ENCODE data around the gene EIF2B4. TPM values are rescaled to one million over a fixed set of nuclear protein-coding genes. Genes with fewer than 3 reads are reported as not detected.

EIF2B4 gene
- total and polyA plus RNA-seq, 2 of the 8 experiments (the other 6 are each of a cell fraction or from before 2014, with no cell fraction given): 60.0 to 63.2 TPM

GRCh38 chr2:27322301-27322765 is 47.8 kb downstream of the EIF2B4 start (continued):
- no peak for TF ChIP-seq CTCF (IDR thresholded peaks at IDR 0.05; ENCODE audit: control extremely low read depth in 1 of 3, insufficient read depth in 1 of 3, low read depth in 1 of 3, low read length in 3 of 3)
- TF ChIP-seq KDM5A (IDR thresholded peaks at IDR 0.05; ENCODE audit: low read length): no peak
- TF ChIP-seq ATF3 (IDR thresholded peaks at IDR 0.05; ENCODE audit: insufficient read depth, low read depth, low read length): no peak
- TF ChIP-seq CTBP2 (IDR thresholded peaks at IDR 0.05; ENCODE audit: borderline replicate concordance, insufficient read depth, insufficient read length, low read length): no peak
- no peak; a peak in 1 of 4 replicates for TF ChIP-seq HDAC2 (IDR thresholded peaks at IDR 0.05; ENCODE audit: borderline replicate concordance in 1 of 2, low read depth in 2 of 2, low read length in 2 of 2)
- TF ChIP-seq, protein P1, sequence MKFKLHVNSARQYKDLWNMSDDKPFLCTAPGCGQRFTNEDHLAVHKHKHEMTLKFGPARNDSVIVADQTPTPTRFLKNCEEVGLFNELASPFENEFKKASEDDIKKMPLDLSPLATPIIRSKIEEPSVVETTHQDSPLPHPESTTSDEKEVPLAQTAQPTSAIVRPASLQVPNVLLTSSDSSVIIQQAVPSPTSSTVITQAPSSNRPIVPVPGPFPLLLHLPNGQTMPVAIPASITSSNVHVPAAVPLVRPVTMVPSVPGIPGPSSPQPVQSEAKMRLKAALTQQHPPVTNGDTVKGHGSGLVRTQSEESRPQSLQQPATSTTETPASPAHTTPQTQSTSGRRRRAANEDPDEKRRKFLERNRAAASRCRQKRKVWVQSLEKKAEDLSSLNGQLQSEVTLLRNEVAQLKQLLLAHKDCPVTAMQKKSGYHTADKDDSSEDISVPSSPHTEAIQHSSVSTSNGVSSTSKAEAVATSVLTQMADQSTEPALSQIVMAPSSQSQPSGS (IDR thresholded peaks at IDR 0.05; ENCODE audit: low read length): no peak
